ENCODE data around the gene EVC. TPM values are rescaled to one million over a fixed set of nuclear protein-coding genes. Genes with fewer than 3 reads are reported as not detected.

Gene EVC
- total and polyA plus RNA-seq, 4 donors: 2.9 to 40.8 (median 13.6) TPM

- no peak for ATAC-seq (ENCODE audit: insufficient read depth, low FRiP score)
- TF ChIP-seq CTCF (IDR thresholded peaks at IDR 0.05; ENCODE audit: control extremely low read depth, extremely low read depth): no peak
These were observed 73.0 kb downstream of the EVC start for GRCh38 chr4:5784021-5784420.

GRCh38 chr4:5784960-5785611 is 74.1 kb downstream of the EVC start:
- no peak for ATAC-seq (ENCODE audit: insufficient read depth, low FRiP score)
- no peak overlapping the region for H3K27ac ChIP-seq (ENCODE audit: low read depth in 1 of 2, low read length in 1 of 2)

More at GRCh38 chr4:5784021-5784420, 73.0 kb downstream of the EVC start:
- H3K4me3 ChIP-seq: no peak overlapping the region
- 92 to 93% methylated on average over 6 of the region's 6 CpGs for WGBS, 2 donors
- no peak for DNase-seq
- no peaks in the 10 kb centered on the region for H3K27me3 ChIP-seq (ENCODE audit: control insufficient read depth in 3 of 3, insufficient read depth in 3 of 3, low read length in 2 of 3)
- peaks cover 0 to 2% (median 0%) of the 10 kb centered on the region in 4 donors for H3K9me3 ChIP-seq (ENCODE audit: control insufficient read depth in 4 of 4, insufficient read depth in 3 of 4, low read length in 3 of 4)
- peaks cover 0 to 35% (median 20%) of the 10 kb centered on the region in 4 donors for H3K36me3 ChIP-seq (ENCODE audit: control insufficient read depth in 4 of 4, insufficient read depth in 4 of 4, low read length in 4 of 4)
- H3K9ac ChIP-seq (ENCODE audit: insufficient read depth in 1 of 2, low read length in 2 of 2): no peak overlapping the region
- H3K27ac ChIP-seq (ENCODE audit: low read depth in 1 of 2, low read length in 1 of 2): no peak overlapping the region
- no peaks in the 10 kb centered on the region for H3K4me1 ChIP-seq (ENCODE audit: control insufficient read depth in 5 of 5, insufficient read depth in 5 of 5, low read length in 5 of 5)

GRCh38 chr4:5785806-5786680 is 75.0 kb downstream of the EVC start:
- no peaks in the 10 kb centered on the region for H3K27me3 ChIP-seq (ENCODE audit: control insufficient read depth in 3 of 3, insufficient read depth in 3 of 3, low read length in 2 of 3)
- DNase-seq (no peak), ATAC-seq (ENCODE audit: insufficient read depth, low FRiP score) (no peak)
- no peak overlapping the region for H3K4me3 ChIP-seq
- H3K9me3 ChIP-seq (ENCODE audit: control insufficient read depth in 4 of 4, insufficient read depth in 3 of 4, low read length in 3 of 4): peaks cover 0 to 2% (median 0%) of the 10 kb centered on the region in 4 donors
- no peak overlapping the region for H3K9ac ChIP-seq (ENCODE audit: insufficient read depth in 1 of 2, low read length in 2 of 2)
- H3K4me1 ChIP-seq (ENCODE audit: control insufficient read depth in 5 of 5, insufficient read depth in 5 of 5, low read length in 5 of 5): no peaks in the 10 kb centered on the region
- 88% methylated on average over 9 of the region's 9 CpGs for WGBS, 2 donors
- H3K27ac ChIP-seq (ENCODE audit: low read depth in 1 of 2, low read length in 1 of 2): no peak overlapping the region
- H3K36me3 ChIP-seq (ENCODE audit: control insufficient read depth in 4 of 4, insufficient read depth in 4 of 4, low read length in 4 of 4): peaks cover 0 to 42% (median 17%) of the 10 kb centered on the region in 4 donors
- no peak for TF ChIP-seq CTCF (IDR thresholded peaks at IDR 0.05; ENCODE audit: control extremely low read depth, extremely low read depth)

More at GRCh38 chr4:5784960-5785611, 74.1 kb downstream of the EVC start:
- H3K4me1 ChIP-seq (ENCODE audit: control insufficient read depth in 5 of 5, insufficient read depth in 5 of 5, low read length in 5 of 5): no peaks in the 10 kb centered on the region
- H3K9me3 ChIP-seq (ENCODE audit: control insufficient read depth in 4 of 4, insufficient read depth in 3 of 4, low read length in 3 of 4): peaks cover 0 to 2% (median 0%) of the 10 kb centered on the region in 4 donors
- WGBS, 2 donors: 91% methylated on average over 9 of the region's 9 CpGs
- DNase-seq: no peak
- H3K27me3 ChIP-seq (ENCODE audit: control insufficient read depth in 3 of 3, insufficient read depth in 3 of 3, low read length in 2 of 3): no peaks in the 10 kb centered on the region
- H3K9ac ChIP-seq (ENCODE audit: insufficient read depth in 1 of 2, low read length in 2 of 2): no peak overlapping the region
- peaks cover 0 to 42% (median 20%) of the 10 kb centered on the region in 4 donors for H3K36me3 ChIP-seq (ENCODE audit: control insufficient read depth in 4 of 4, insufficient read depth in 4 of 4, low read length in 4 of 4)
- no peak overlapping the region for H3K4me3 ChIP-seq
- TF ChIP-seq CTCF (IDR thresholded peaks at IDR 0.05; ENCODE audit: control extremely low read depth, extremely low read depth): no peak

Data from lung (tissue), 12 donors.